ENCODE results near the gene GALNT15. TPM values are rescaled to one million over a fixed set of nuclear protein-coding genes. Genes with fewer than 3 reads are reported as not detected.
A peak's percentile ranks its signal among the peaks of the same experiment; 100 is the strongest.

GALNT15 gene
- total RNA-seq, 4 donors from 2014 or later, result 75.3 to 133 (median 84.5) TPM

DNA sequence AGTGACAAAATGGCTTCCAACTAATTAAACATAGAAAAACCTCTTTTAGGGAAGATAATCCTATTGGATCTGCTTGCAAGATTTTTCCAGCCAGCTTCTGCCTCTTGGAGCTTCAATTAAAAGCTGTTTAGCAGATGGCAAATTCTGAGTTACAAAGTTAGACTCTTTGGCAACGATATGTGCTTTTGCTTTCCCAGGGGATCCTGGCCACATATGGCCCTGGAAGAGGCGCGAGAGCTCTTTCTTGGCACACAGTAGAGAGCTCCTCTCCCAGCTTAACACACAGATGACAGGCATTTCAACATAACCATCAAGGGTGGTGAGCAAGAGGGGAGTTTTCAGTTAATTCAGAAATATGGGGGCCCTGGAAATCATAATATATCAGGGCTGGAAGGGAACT is 41.6 kb upstream of the GALNT15 start:
- intact Hi-C loops (cut with DNase I; ENCODE audit: low total_unique reads), result no loop called here
- H3K4me3 ChIP-seq (ENCODE audit: low read depth, poor library complexity, severe bottlenecking), result no peak overlapping the region
- 47 to 53% methylated on average over 3 of the region's 3 CpGs for WGBS, 2 donors

DNA sequence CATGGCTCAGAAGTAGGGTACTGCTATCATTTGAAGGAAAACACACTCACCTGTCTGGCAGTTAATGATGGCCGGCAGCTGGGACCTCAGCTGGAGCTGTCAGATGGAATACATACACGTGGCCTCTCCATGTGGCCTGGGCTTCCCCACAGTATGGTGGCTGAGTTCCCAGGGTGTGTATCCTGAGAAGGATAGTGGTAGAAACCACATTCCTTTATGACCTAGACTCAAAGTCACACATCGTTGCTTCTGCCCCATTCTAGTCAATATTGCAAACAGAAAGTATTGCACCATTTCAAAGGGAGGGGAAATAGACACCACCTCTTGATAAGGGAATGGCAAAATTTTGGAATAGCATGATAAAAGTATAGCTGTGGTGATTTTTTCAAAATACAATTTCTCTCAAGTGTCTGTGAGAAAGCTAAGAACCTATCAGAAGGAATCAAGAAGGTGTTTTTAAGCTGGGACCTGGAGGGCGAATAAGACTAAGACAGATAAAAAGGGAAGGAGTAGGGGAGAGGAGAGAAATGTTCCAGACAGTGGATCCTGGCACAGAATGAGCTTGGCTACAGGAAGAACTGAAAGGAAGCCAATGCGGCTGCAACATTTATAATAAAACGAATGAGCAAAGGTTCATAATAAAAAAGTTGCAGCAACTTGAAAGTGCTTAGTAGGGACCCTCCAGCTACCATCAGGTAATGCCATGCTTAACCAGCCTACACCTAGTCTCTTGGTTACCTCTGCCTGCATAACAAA is 40.1 kb upstream of the GALNT15 start:
- WGBS, 2 donors, result 68 to 76% methylated on average over 6 of the region's 6 CpGs
- no peak overlapping the region for H3K4me3 ChIP-seq (ENCODE audit: low read depth, poor library complexity, severe bottlenecking)
- no peak for DNase-seq (ENCODE audit: low spot score in 2 of 2)
- intact Hi-C loops (cut with DNase I; ENCODE audit: low total_unique reads), result no loop called here
- TF ChIP-seq, protein P1, sequence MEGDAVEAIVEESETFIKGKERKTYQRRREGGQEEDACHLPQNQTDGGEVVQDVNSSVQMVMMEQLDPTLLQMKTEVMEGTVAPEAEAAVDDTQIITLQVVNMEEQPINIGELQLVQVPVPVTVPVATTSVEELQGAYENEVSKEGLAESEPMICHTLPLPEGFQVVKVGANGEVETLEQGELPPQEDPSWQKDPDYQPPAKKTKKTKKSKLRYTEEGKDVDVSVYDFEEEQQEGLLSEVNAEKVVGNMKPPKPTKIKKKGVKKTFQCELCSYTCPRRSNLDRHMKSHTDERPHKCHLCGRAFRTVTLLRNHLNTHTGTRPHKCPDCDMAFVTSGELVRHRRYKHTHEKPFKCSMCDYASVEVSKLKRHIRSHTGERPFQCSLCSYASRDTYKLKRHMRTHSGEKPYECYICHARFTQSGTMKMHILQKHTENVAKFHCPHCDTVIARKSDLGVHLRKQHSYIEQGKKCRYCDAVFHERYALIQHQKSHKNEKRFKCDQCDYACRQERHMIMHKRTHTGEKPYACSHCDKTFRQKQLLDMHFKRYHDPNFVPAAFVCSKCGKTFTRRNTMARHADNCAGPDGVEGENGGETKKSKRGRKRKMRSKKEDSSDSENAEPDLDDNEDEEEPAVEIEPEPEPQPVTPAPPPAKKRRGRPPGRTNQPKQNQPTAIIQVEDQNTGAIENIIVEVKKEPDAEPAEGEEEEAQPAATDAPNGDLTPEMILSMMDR (IDR thresholded peaks at IDR 0.05), result no peak
- no peak for TF ChIP-seq POLR2A (IDR thresholded peaks at IDR 0.05)

More for the DNA sequence above, 41.6 kb upstream of the GALNT15 start:
- no peak for DNase-seq (ENCODE audit: low spot score in 2 of 2)
- no peak for TF ChIP-seq POLR2A (IDR thresholded peaks at IDR 0.05)
- TF ChIP-seq, protein P1 (IDR thresholded peaks at IDR 0.05), result no peak

DNA sequence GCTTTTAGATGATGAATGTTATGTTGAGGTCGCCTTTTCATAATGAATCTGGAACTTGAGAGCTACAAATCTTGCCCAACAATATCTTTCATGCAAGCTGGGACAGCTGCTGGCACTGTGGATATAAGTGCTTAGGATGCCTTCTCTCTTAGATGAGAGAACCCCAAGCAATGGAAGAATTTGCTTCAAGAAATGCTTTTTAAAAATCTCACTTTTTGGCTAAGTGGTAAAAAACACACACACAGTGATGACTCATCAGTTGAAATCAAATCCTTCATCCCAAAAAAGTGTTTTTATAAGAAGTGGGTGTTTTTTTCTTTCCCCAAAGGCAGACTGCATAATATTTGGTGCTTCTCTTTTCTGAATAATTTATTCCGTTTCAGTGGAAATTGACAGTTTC is 38.4 kb upstream of the GALNT15 start:
- TF ChIP-seq POLR2A (IDR thresholded peaks at IDR 0.05), result no peak
- TF ChIP-seq, protein P1 (IDR thresholded peaks at IDR 0.05), result no peak
- no peak overlapping the region for H3K4me3 ChIP-seq (ENCODE audit: low read depth, poor library complexity, severe bottlenecking)
- no peak for DNase-seq (ENCODE audit: low spot score in 2 of 2)
- intact Hi-C loops (cut with DNase I; ENCODE audit: low total_unique reads), result no loop called here
- 32 to 35% methylated on average over 2 of the region's 2 CpGs for WGBS, 2 donors

DNA sequence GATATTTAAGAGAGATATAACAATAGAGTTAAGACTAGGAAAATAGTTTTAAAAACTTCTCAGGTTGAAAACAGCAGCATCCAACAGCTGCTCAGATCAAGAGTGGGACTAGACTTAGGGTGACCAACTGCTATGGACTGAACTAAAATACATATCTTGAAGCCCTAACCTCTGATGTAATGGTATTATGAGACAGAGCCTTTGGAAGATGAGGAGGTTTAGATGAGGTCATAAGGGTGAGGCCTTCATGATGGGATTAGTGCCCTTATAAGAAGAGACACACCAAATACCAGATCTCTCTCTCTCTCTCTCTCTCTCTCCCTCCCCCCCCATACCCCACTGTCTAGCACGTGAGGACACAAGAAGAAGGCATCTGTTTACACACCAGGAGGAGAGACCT is 37.4 kb upstream of the GALNT15 start:
- H3K4me3 ChIP-seq (ENCODE audit: low read depth, poor library complexity, severe bottlenecking), result no peak overlapping the region
- intact Hi-C loops (cut with DNase I; ENCODE audit: low total_unique reads), result no loop called here
- no peak for DNase-seq (ENCODE audit: low spot score in 2 of 2)
- no peak for TF ChIP-seq POLR2A (IDR thresholded peaks at IDR 0.05)
- TF ChIP-seq, protein P1 (IDR thresholded peaks at IDR 0.05), result no peak
- 67 to 87% methylated on average over 1 of the region's 1 CpG for WGBS, 2 donors

DNA sequence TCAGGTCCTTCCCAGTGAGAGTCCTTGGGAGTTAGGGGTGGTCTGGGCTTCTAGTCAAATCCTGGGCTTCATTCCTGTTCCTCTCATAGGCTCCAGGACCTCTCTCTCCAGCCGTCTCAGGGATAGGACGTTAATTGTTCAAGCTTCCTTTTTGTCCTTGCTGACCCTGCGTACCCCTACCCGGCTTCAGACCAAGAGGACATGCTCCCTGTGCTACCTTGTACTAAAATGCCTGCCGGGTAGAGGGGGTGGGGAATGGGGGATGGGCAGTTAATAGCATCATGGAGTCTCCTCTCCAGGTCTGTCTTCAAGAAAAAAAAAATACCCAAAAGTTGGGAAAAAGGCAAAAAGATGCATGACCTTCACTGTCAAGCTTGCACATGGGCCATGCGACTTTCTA is 36.5 kb upstream of the GALNT15 start:
- peak in 1 of 2 donors; percentile 54 for DNase-seq (ENCODE audit: low spot score in 2 of 2)
- no peak overlapping the region for H3K4me3 ChIP-seq (ENCODE audit: low read depth, poor library complexity, severe bottlenecking)
- TF ChIP-seq, protein P1 (IDR thresholded peaks at IDR 0.05), result no peak
- TF ChIP-seq POLR2A (IDR thresholded peaks at IDR 0.05), result no peak
- intact Hi-C loops (cut with DNase I; ENCODE audit: low total_unique reads), result no loop called here
- WGBS, 2 donors, result 93 to 98% methylated on average over 6 of the region's 6 CpGs
